Measurements from ENCODE around the gene SNN.

The SNN gene

DNA sequence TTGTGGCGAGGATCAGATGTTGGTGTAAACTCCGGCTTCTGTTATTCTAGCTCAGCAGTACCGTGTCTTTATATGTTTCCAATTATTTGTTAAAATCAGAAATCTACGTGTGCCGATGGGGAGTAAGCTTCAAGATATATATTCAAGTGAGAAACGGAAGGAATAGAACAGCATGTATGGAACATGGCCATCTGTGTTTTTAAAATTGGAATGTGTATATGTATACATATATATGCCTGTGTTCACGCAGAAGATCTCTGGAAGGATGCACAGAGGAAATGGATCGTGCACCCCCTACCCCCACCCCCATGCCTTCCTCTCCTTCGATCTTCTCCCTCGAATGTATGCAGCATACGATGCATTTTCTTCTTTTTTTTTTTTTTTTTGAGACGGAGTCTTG lies 7.7 kb upstream of the SNN start:
- H4K20me1 ChIP-seq (ENCODE audit: insufficient read depth, low read length) = no peaks in the 10 kb centered on the region
- no peak overlapping the region for H3K27ac ChIP-seq (ENCODE audit: low read depth, low read length, poor library complexity, severe bottlenecking)
- TF ChIP-seq, protein P1, sequence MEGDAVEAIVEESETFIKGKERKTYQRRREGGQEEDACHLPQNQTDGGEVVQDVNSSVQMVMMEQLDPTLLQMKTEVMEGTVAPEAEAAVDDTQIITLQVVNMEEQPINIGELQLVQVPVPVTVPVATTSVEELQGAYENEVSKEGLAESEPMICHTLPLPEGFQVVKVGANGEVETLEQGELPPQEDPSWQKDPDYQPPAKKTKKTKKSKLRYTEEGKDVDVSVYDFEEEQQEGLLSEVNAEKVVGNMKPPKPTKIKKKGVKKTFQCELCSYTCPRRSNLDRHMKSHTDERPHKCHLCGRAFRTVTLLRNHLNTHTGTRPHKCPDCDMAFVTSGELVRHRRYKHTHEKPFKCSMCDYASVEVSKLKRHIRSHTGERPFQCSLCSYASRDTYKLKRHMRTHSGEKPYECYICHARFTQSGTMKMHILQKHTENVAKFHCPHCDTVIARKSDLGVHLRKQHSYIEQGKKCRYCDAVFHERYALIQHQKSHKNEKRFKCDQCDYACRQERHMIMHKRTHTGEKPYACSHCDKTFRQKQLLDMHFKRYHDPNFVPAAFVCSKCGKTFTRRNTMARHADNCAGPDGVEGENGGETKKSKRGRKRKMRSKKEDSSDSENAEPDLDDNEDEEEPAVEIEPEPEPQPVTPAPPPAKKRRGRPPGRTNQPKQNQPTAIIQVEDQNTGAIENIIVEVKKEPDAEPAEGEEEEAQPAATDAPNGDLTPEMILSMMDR (IDR thresholded peaks at IDR 0.05; ENCODE audit: low read length) = no peak
- TF ChIP-seq EZH2 (IDR thresholded peaks at IDR 0.05; ENCODE audit: borderline replicate concordance, low read length) = no peak
- H3K36me3 ChIP-seq (ENCODE audit: insufficient read depth, low read length) = no peaks in the 10 kb centered on the region
- H3K4me2 ChIP-seq (ENCODE audit: low read length) = no peak overlapping the region
- no peaks in the 10 kb centered on the region for H3K79me2 ChIP-seq (ENCODE audit: insufficient read depth, low read length)
- no peak overlapping the region for H3K4me3 ChIP-seq (ENCODE audit: low read depth, low read length, poor library complexity, severe bottlenecking)
- H3K9me3 ChIP-seq (ENCODE audit: low read length) = no peaks in the 10 kb centered on the region
- H3K4me1 ChIP-seq (ENCODE audit: insufficient read depth, low read length, severe bottlenecking) = peaks cover 26% of the 10 kb centered on the region
- no peaks in the 10 kb centered on the region for H3F3A ChIP-seq (ENCODE audit: insufficient read depth, low read length)
- H3K9ac ChIP-seq (ENCODE audit: low read length) = no peak overlapping the region
- no peaks in the 10 kb centered on the region for H3K27me3 ChIP-seq (ENCODE audit: insufficient read depth, low read length)
- no peaks in the 10 kb centered on the region for H3K9me2 ChIP-seq (ENCODE audit: low read depth, low read length)
- H2AFZ ChIP-seq (ENCODE audit: low read length) = no peak overlapping the region

DNA sequence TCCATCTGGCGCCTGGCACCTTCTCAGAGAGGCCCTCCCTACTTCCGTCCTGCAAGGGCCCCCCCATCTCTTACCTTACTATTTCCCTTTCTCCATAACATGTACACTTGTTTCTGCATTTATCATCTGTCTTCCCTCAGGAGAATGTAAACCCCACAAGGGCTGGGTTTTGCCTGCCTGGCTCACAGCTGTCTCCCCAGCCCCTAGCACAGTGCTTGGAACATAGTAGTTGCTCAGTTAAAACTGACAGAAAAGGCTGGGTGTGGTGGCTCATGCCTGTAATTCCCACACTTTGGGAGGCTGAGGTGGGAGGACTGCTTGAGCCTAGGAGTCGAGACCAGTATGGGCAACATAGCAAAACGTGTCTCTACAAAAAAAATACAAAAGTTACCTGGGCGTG lies 5.7 kb upstream of the SNN start:
- H3K4me3 ChIP-seq (ENCODE audit: low read depth, low read length, poor library complexity, severe bottlenecking) = no peak overlapping the region
- no peaks in the 10 kb centered on the region for H4K20me1 ChIP-seq (ENCODE audit: insufficient read depth, low read length)
- TF ChIP-seq, protein P1 (IDR thresholded peaks at IDR 0.05; ENCODE audit: low read length) = no peak
- TF ChIP-seq EZH2 (IDR thresholded peaks at IDR 0.05; ENCODE audit: borderline replicate concordance, low read length) = no peak
- peaks cover 33% of the 10 kb centered on the region for H3K4me1 ChIP-seq (ENCODE audit: insufficient read depth, low read length, severe bottlenecking)
- H3K9ac ChIP-seq (ENCODE audit: low read length) = no peak overlapping the region
- no peaks in the 10 kb centered on the region for H3K27me3 ChIP-seq (ENCODE audit: insufficient read depth, low read length)
- H3K4me2 ChIP-seq (ENCODE audit: low read length) = no peak overlapping the region
- H3F3A ChIP-seq (ENCODE audit: insufficient read depth, low read length) = no peaks in the 10 kb centered on the region
- H3K9me3 ChIP-seq (ENCODE audit: low read length) = no peaks in the 10 kb centered on the region
- H3K9me2 ChIP-seq (ENCODE audit: low read depth, low read length) = no peaks in the 10 kb centered on the region
- H3K27ac ChIP-seq (ENCODE audit: low read depth, low read length, poor library complexity, severe bottlenecking) = no peak overlapping the region
- no peak overlapping the region for H2AFZ ChIP-seq (ENCODE audit: low read length)
- no peaks in the 10 kb centered on the region for H3K79me2 ChIP-seq (ENCODE audit: insufficient read depth, low read length)
- no peaks in the 10 kb centered on the region for H3K36me3 ChIP-seq (ENCODE audit: insufficient read depth, low read length)

DNA sequence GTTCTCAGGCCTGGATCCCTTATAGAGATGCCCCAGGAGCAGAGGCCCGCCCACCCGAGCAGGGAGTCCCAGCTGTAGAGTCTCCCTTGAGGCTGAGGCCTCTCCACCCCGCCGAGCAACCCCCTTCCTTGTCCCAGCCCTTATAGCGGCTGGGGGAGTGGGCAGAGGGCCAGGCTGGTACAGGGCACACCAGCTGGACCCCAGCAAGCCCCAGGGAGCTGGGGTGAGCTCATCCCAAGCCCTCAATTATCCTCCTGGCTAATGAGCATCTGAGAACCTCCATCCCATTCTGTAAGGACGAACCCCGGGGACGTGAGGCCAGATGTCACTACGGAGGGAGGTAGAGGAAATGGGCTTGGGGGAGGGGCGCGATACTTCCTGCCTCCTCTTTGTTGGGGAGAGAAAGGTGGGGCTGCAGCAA lies 3.2 kb upstream of the SNN start:
- Histone ChIP-seq H3K9ac (ENCODE audit: low read length) (no peak overlapping the region), H3K4me2 (ENCODE audit: low read length) (peak overlapping the region; percentile 35), H3K9me3 (ENCODE audit: low read length) (no peaks in the 10 kb centered on the region), H4K20me1 (ENCODE audit: insufficient read depth, low read length) (no peaks in the 10 kb centered on the region), H3K9me2 (ENCODE audit: low read depth, low read length) (no peaks in the 10 kb centered on the region), H3K27ac (ENCODE audit: low read depth, low read length, poor library complexity, severe bottlenecking) (no peak overlapping the region), H3K27me3 (ENCODE audit: insufficient read depth, low read length) (no peaks in the 10 kb centered on the region), H2AFZ (ENCODE audit: low read length) (no peak overlapping the region), H3K36me3 (ENCODE audit: insufficient read depth, low read length) (no peaks in the 10 kb centered on the region), H3K4me3 (ENCODE audit: low read depth, low read length, poor library complexity, severe bottlenecking) (no peak overlapping the region), H3K79me2 (ENCODE audit: insufficient read depth, low read length) (no peaks in the 10 kb centered on the region), H3K4me1 (ENCODE audit: insufficient read depth, low read length, severe bottlenecking) (peaks cover 53% of the 10 kb centered on the region), H3F3A (ENCODE audit: insufficient read depth, low read length) (no peaks in the 10 kb centered on the region)
- TF ChIP-seq EZH2 (IDR thresholded peaks at IDR 0.05; ENCODE audit: borderline replicate concordance, low read length) = no peak
- TF ChIP-seq, protein P1 (IDR thresholded peaks at IDR 0.05; ENCODE audit: low read length) = no peak
